RWPE2 (cell line): Measurements from ENCODE around the gene FDX1.

ENCODE experiments used
- ATAC-seq: fragments of 200-7000 bp; cut with Tn5 transposase; 3 replicates; pipeline ENCODE4 v1.9.1; 2021; ENCODE audit warnings: low read depth
- DNase-seq: peaks from one replicate; pipeline ENCODE4 v3.0.0-alpha.2; 2020; ENCODE audit warnings: low spot score
- H3K27ac ChIP-seq: fragments of 450-650 bp; 2 replicates; pipeline ENCODE4 v1.5.1; 2017; ENCODE audit warnings: mild to moderate bottlenecking; ENCODE audit not compliant: poor library complexity, severe bottlenecking
- H3K27me3 ChIP-seq: fragments of 250-450 bp; sonication (Bioruptor Pico); 2 replicates; pipeline ENCODE4 v1.5.1; 2021; ENCODE audit warnings: mild to moderate bottlenecking, moderate library complexity; ENCODE audit not compliant: insufficient read depth, poor library complexity, severe bottlenecking
- H3K36me3 ChIP-seq: fragments of 250-450 bp; sonication (Bioruptor Pico); 2 replicates; pipeline ENCODE4 v1.5.1; 2020; ENCODE audit warnings: low read depth, mild to moderate bottlenecking, moderate library complexity
- H3K4me1 ChIP-seq: fragments of 250-450 bp; sonication (Bioruptor Pico); 2 replicates; pipeline ENCODE4 v1.5.1; 2021; ENCODE audit warnings: mild to moderate bottlenecking, moderate library complexity; ENCODE audit not compliant: insufficient read depth, poor library complexity, severe bottlenecking
- H3K4me3 ChIP-seq: fragments of 250-450 bp; sonication (Bioruptor Pico); 2 replicates; pipeline ENCODE4 v1.5.1; 2021; ENCODE audit warnings: mild to moderate bottlenecking, moderate library complexity; ENCODE audit not compliant: severe bottlenecking
- H3K9me3 ChIP-seq: fragments of 250-450 bp; sonication (Bioruptor Pico); 2 replicates; pipeline ENCODE4 v1.5.1; 2021; ENCODE audit warnings: mild to moderate bottlenecking, moderate library complexity; ENCODE audit not compliant: severe bottlenecking
- CTCF ChIP-seq: fragments of 450-650 bp; IDR thresholded peaks from one replicate; pipeline ENCODE4 v1.5.1; 2017; ENCODE audit warnings: mild to moderate bottlenecking, moderate library complexity; ENCODE audit not compliant: poor library complexity, severe bottlenecking

Gene FDX1

GRCh38 chr11:110422306-110422905 is 7.3 kb upstream of the FDX1 start:
- Histone ChIP-seq H3K27me3 (no peaks in the 10 kb centered on the region), H3K36me3 (no peaks in the 10 kb centered on the region), H3K4me3 (no peak overlapping the region), H3K4me1 (no peaks in the 10 kb centered on the region), H3K9me3 (no peaks in the 10 kb centered on the region), H3K27ac (no peak overlapping the region)
- ATAC-seq (no peak), DNase-seq (no peak)
- no peak for TF ChIP-seq CTCF

DNA sequence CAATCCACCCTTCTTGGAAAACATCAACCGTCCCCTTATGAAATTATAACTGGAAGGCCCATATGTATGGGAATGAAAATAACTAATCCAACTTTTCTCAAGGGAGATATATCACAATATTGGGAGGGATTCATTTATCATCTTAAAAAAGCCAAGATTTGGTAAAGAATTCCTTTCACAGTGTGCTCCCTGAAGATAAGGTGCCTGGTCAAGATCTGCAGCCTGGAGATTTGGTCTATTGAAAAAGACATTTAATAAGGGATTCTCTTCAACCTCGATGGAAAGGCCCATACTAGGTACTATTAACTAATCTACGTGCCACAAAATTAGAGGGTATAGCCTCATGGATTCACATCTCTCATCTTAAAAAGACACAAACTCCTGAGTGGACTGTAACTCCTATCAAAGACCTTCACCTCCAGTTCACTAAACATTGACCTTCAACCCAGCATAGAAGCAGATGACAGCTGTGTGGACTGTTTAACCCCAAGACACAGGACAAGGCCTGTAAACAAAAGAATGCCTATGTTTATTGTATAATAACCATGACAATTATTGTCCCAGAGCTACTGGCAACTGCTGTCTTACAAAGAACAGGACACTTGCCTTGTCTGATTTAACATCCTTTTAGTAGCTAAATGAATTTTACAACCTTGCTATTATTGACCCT is 4.8 kb upstream of the FDX1 start:
- no peak for ATAC-seq
- Histone ChIP-seq H3K4me1 (no peaks in the 10 kb centered on the region), H3K4me3 (no peak overlapping the region), H3K27me3 (no peaks in the 10 kb centered on the region), H3K36me3 (no peaks in the 10 kb centered on the region), H3K9me3 (no peaks in the 10 kb centered on the region), H3K27ac (no peak overlapping the region)
- no peak for TF ChIP-seq CTCF
- DNase-seq = no peak

DNA sequence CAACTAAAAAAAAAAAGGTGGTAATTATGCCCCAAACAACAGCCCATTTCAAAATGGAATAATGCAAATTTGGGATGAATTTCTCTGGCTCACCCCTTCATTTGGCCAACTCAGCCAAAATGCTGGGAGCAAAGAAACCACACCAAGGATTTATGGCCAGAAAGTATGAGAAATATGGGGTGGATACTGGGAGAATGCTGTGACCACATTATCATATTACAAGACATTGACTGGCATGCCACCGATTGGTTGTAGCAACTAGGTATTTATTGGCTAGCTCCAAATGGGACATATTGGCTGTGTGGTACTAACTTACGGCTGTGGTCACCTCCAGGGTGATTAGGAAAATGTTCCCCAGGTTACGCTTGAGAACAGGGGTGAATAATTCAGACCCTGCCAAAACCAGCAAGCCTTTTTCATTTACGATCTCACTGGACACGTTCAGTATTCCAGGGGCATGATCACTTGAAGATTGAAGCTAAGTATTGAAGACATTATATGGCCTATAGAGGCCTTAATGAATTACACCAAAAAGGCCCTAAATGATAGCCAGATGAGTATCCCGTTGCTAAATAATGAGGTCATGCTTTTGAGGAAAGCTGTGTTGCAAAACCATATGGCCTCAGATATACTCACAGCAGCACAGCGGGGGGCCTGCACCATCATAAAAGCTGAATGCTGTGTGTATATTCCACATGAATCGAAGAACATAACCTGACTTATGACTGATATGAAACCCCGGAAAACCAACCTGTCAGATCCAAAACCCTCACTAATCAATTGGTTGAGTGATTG is 3.8 kb upstream of the FDX1 start:
- TF ChIP-seq CTCF = no peak
- no peak for DNase-seq
- no peaks in the 10 kb centered on the region for H3K27me3 ChIP-seq
- H3K27ac ChIP-seq = no peak overlapping the region
- H3K4me1 ChIP-seq = no peaks in the 10 kb centered on the region
- no peak for ATAC-seq
- H3K4me3 ChIP-seq = no peak overlapping the region
- H3K36me3 ChIP-seq = no peaks in the 10 kb centered on the region
- H3K9me3 ChIP-seq = no peaks in the 10 kb centered on the region

DNA sequence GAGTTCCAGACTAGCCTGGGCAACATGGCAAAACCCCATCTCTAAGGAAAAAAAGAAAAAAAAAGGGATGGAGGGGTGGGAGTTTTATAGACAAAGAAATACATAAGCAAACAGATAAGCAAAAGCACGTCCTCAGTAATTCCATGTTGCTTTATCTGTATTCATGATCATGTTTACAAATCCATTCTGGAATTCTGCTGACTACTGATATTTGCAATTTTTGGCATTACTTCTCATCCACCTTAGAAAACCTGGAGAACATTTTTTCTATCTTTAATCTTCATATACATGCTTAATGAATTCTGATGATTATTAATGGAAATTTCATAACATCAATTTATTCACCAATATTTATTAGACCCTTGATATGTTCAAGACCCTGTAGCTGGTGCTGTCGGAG is 1.7 kb upstream of the FDX1 start:
- H3K4me3 ChIP-seq = no peak overlapping the region
- ATAC-seq = no peak
- H3K9me3 ChIP-seq = no peaks in the 10 kb centered on the region
- H3K27ac ChIP-seq = no peak overlapping the region
- no peaks in the 10 kb centered on the region for H3K36me3 ChIP-seq
- H3K4me1 ChIP-seq = peaks cover 5% of the 10 kb centered on the region
- DNase-seq = no peak
- no peaks in the 10 kb centered on the region for H3K27me3 ChIP-seq
- TF ChIP-seq CTCF = no peak
